GM12874 (cell line): ENCODE measurements around the gene NUMB.

Experiments
- CTCF ChIP-seq: IDR thresholded peaks from 2 replicates; pipeline ENCODE4 v1.5.1; 2011; ENCODE audit warnings: low read depth, mild to moderate bottlenecking, control low read depth, low read length, moderate library complexity; ENCODE audit not compliant: insufficient read depth

NUMB gene

GRCh38 chr14:73243748-73244147 lies 214.6 kb downstream of the NUMB start:
- TF ChIP-seq CTCF = no peak

GRCh38 chr14:73243341-73243740 lies 215.0 kb downstream of the NUMB start:
- TF ChIP-seq CTCF = no peak

- no peak for TF ChIP-seq CTCF
These were observed 215.9 kb downstream of the NUMB start for GRCh38 chr14:73242357-73242901.

- no peak for TF ChIP-seq CTCF
These were observed 216.7 kb downstream of the NUMB start for GRCh38 chr14:73241481-73242165.

GRCh38 chr14:73240816-73241480 lies 217.4 kb downstream of the NUMB start:
- no peak for TF ChIP-seq CTCF

- TF ChIP-seq CTCF = no peak
These were observed 218.7 kb downstream of the NUMB start for GRCh38 chr14:73239393-73240241.

GRCh38 chr14:73238941-73239340 lies 219.4 kb downstream of the NUMB start:
- no peak for TF ChIP-seq CTCF
